Keratinocyte (primary cell): ENCODE measurements around the gene SLFN5. TPM values are rescaled to one million over a fixed set of nuclear protein-coding genes. Genes with fewer than 3 reads are reported as not detected.
A peak's percentile ranks its signal among the peaks of the same experiment; 100 is the strongest.

Source experiments
- DNase-seq: peaks from one replicate; pipeline ENCODE4 v3.0.0-alpha.2; 2011; ENCODE audit warnings: low read depth, missing footprints, low spot score
- FAIRE-seq: peaks from 2 replicates; lab custom pipeline; 2011; peaks lifted over from hg19 to GRCh38; lab: Jason Lieb, UNC
- H2AFZ ChIP-seq: 2 replicates; pipeline ENCODE4 v1.6.0; 2012; ENCODE audit warnings: low read length, control low read depth, inconsistent platforms; ENCODE audit not compliant: control insufficient read depth
- H3K27ac ChIP-seq: 2 replicates; pipeline ENCODE4 v1.5.1; 2011; ENCODE audit warnings: low read length; ENCODE audit not compliant: control insufficient read depth, insufficient read depth
- H3K27me3 ChIP-seq: 3 replicates; pipeline ENCODE4 v1.6.0; 2011; ENCODE audit warnings: low read length; ENCODE audit not compliant: control insufficient read depth, insufficient read depth; ENCODE audit errors: extremely low read depth
- H3K36me3 ChIP-seq, 2 experiments: 2 replicates in 1 of 2; 3 replicates in 1 of 2; pipeline ENCODE4 v1.5.1; 2011; ENCODE audit warnings: low read length in 2 of 2, mild to moderate bottlenecking in 1 of 2; ENCODE audit not compliant: control insufficient read depth in 2 of 2, insufficient read depth in 2 of 2; ENCODE audit errors: extremely low read depth in 1 of 2
- H3K4me1 ChIP-seq: 3 replicates; pipeline ENCODE4 v1.5.1; 2011; ENCODE audit warnings: low read length; ENCODE audit not compliant: control insufficient read depth, insufficient read depth; ENCODE audit errors: extremely low read depth
- H3K4me2 ChIP-seq: 3 replicates; pipeline ENCODE4 v1.6.0; 2011; ENCODE audit warnings: low read depth, low read length; ENCODE audit not compliant: control insufficient read depth, insufficient read depth; ENCODE audit errors: extremely low read depth
- H3K4me3 ChIP-seq, 3 experiments: fragments of 200-600 bp in 1 of 3; sonication (generic) in 1 of 3; 2 replicates in 2 of 3; 3 replicates in 1 of 3; pipeline ENCODE4 v1.5.1; 2011 to 2016; ENCODE audit warnings: low read length in 3 of 3, mild to moderate bottlenecking in 3 of 3, control low read depth in 2 of 3, inconsistent platforms in 1 of 3, low read depth in 1 of 3, mixed read lengths in 1 of 3, mixed run types in 1 of 3, moderate library complexity in 1 of 3; ENCODE audit not compliant: control insufficient read depth in 2 of 3, insufficient read depth in 2 of 3; ENCODE audit errors: extremely low read depth in 1 of 3
- H3K79me2 ChIP-seq: 2 replicates; pipeline ENCODE4 v1.6.0; 2012; ENCODE audit warnings: low read length; ENCODE audit not compliant: control insufficient read depth, insufficient read depth
- H3K9ac ChIP-seq: 3 replicates; pipeline ENCODE4 v1.6.0; 2011; ENCODE audit warnings: low read length; ENCODE audit not compliant: control insufficient read depth, insufficient read depth; ENCODE audit errors: extremely low read depth
- H3K9me1 ChIP-seq: 3 replicates; pipeline ENCODE4 v1.6.0; 2011; ENCODE audit warnings: low read length; ENCODE audit not compliant: control insufficient read depth, insufficient read depth; ENCODE audit errors: extremely low read depth
- H3K9me3 ChIP-seq: 2 replicates; pipeline ENCODE4 v1.5.1; 2012; ENCODE audit warnings: low read depth, low read length; ENCODE audit not compliant: control insufficient read depth
- H4K20me1 ChIP-seq: 3 replicates; pipeline ENCODE4 v1.6.0; 2011; ENCODE audit warnings: low read length; ENCODE audit not compliant: control insufficient read depth, insufficient read depth; ENCODE audit errors: extremely low read depth
- EZH2 ChIP-seq: IDR thresholded peaks from one replicate; pipeline ENCODE4 v1.6.1; 2012; ENCODE audit warnings: inconsistent platforms, mild to moderate bottlenecking, low read length, moderate library complexity
- dilution Hi-C: fragments of 300-500 bp; cut with MboI; formaldehyde crosslinking; loops from one replicate; pipeline ENCODE4 v1.7.0; 2020; ENCODE audit warnings: low sequenced_read_pairs; ENCODE audit not compliant: extremely low pct_ligation_motif_present
- polyA plus RNA-seq, 5 experiments: library from polyadenylated mRNA; depleted of rRNA in 3 of 5; stranded (reverse) in 3 of 5; stranded (forward) in 1 of 5; unstranded in 1 of 5; fragments of >200 nt; gene quantifications; 1 replicate in 1 of 5; 2 replicates in 3 of 5; 3 replicates in 1 of 5; pipeline versions ENCODE4 v1.2.1 to v1.2.3, GENCODE V29; 2011 to 2012; ENCODE audit warnings: missing spikeins in 2 of 5, low read depth in 1 of 5, low replicate concordance in 1 of 5
- TF ChIP-seq, protein P1 (sequence below), 3 experiments: IDR thresholded peaks in 1 of 3; conservative IDR thresholded peaks in 1 of 3; optimal IDR thresholded peaks in 1 of 3; 2 replicates in 2 of 3; 3 replicates in 1 of 3; pipeline versions ENCODE3 to v1.5.1; 2011; ENCODE audit warnings: low read length in 3 of 3, mild to moderate bottlenecking in 3 of 3, moderate library complexity in 2 of 3, control low read depth in 1 of 3, inconsistent platforms in 1 of 3; ENCODE audit not compliant: insufficient read depth in 2 of 3; ENCODE audit errors: extremely low read depth in 1 of 3

The SLFN5 gene
- polyA plus RNA-seq, 1 donor (not counting 4 experiments of a cell fraction or from before 2014, with no cell fraction given) = 79.9 TPM

DNA sequence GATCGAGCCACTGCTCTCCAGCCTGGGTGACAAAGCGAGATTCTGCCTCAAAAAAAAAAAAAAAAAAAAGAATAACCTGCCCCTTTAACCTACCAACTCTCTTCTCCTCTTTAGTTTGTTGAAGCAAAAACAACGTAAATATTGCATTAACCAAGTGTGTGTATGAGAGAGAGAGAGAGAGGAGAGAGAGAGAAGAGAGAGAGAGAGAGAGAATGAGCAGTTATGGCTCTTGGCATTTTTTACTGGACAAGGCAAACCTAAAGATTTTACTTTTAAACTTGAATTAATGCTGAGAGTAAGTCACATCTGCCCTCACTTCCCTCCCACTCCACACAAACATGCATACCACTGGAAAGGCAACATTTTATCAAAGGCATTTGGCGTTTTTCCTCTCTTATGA lies 3.0 kb upstream of the SLFN5 start:
- TF ChIP-seq, protein P1, sequence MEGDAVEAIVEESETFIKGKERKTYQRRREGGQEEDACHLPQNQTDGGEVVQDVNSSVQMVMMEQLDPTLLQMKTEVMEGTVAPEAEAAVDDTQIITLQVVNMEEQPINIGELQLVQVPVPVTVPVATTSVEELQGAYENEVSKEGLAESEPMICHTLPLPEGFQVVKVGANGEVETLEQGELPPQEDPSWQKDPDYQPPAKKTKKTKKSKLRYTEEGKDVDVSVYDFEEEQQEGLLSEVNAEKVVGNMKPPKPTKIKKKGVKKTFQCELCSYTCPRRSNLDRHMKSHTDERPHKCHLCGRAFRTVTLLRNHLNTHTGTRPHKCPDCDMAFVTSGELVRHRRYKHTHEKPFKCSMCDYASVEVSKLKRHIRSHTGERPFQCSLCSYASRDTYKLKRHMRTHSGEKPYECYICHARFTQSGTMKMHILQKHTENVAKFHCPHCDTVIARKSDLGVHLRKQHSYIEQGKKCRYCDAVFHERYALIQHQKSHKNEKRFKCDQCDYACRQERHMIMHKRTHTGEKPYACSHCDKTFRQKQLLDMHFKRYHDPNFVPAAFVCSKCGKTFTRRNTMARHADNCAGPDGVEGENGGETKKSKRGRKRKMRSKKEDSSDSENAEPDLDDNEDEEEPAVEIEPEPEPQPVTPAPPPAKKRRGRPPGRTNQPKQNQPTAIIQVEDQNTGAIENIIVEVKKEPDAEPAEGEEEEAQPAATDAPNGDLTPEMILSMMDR (optimal IDR thresholded peaks at IDR 0.05 in 1 of 3, IDR thresholded peaks at IDR 0.05 in 1 of 3, conservative IDR thresholded peaks at IDR 0.05 in 1 of 3; ENCODE audit: extremely low read depth in 1 of 3, insufficient read depth in 2 of 3, low read length in 3 of 3) = no peak
- no peak for TF ChIP-seq EZH2
- H3K79me2 ChIP-seq = peaks cover 17% of the 10 kb centered on the region
- no peak for FAIRE-seq

DNA sequence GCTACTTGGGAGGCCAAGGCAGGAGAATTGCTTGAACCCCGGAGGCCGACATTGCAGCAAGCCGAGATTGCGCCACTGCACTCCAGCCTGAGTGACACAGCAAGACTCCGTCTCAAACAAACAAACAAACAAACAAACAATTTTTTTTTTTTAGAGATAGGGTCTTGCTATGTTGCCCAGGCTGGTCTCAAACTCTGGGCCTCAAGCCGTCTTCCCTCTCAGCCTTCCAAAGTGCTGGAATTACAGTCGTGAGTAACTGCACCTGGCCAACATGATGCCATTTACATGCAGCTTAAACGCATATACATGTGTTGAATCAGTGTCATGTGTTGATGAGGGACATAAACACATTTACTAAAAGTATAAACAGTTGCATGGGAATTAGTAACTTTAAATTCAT lies 2.0 kb upstream of the SLFN5 start:
- Histone ChIP-seq H3K4me2 (no peak overlapping the region), H3K36me3 (no peaks in the 10 kb centered on the region), H2AFZ (no peak overlapping the region), H3K27ac (no peak overlapping the region), H3K9ac (no peak overlapping the region), H4K20me1 (no peaks in the 10 kb centered on the region), H3K4me3 (no peak overlapping the region), H3K27me3 (no peaks in the 10 kb centered on the region), H3K9me3 (no peaks in the 10 kb centered on the region), H3K79me2 (peaks cover 24% of the 10 kb centered on the region), H3K9me1 (no peaks in the 10 kb centered on the region), H3K4me1 (peaks cover 39% of the 10 kb centered on the region)
- FAIRE-seq (no peak), DNase-seq (no peak)
- dilution Hi-C loops = no loop called here
- TF ChIP-seq, protein P1 (optimal IDR thresholded peaks at IDR 0.05 in 1 of 3, IDR thresholded peaks at IDR 0.05 in 1 of 3, conservative IDR thresholded peaks at IDR 0.05 in 1 of 3; ENCODE audit: extremely low read depth in 1 of 3, insufficient read depth in 2 of 3, low read length in 3 of 3) = no peak
- no peak for TF ChIP-seq EZH2

More for the DNA sequence above, 3.0 kb upstream of the SLFN5 start:
- H3K36me3 ChIP-seq = no peaks in the 10 kb centered on the region
- H3K9me3 ChIP-seq = no peaks in the 10 kb centered on the region
- dilution Hi-C loops = no loop called here
- H3K4me2 ChIP-seq = peak overlapping the region; percentile 1
- H3K4me1 ChIP-seq = peaks cover 32% of the 10 kb centered on the region
- no peaks in the 10 kb centered on the region for H4K20me1 ChIP-seq
- no peaks in the 10 kb centered on the region for H3K9me1 ChIP-seq
- DNase-seq = no peak
- no peaks in the 10 kb centered on the region for H3K27me3 ChIP-seq
- H3K27ac ChIP-seq = no peak overlapping the region
- H3K9ac ChIP-seq = no peak overlapping the region
- no peak overlapping the region for H2AFZ ChIP-seq
- no peak overlapping the region for H3K4me3 ChIP-seq
